DND-41 (cell line): ENCODE measurements around the gene HDDC3.
A peak's percentile ranks its signal among the peaks of the same experiment; 100 is the strongest.

Experiments used
- ATAC-seq: fragments of 200-7000 bp; cut with Tn5 transposase; 3 replicates; pipeline ENCODE4 v1.9.1; 2021; ENCODE audit warnings: low read depth; ENCODE audit not compliant: insufficient read depth
- DNase-seq: peaks from one replicate; pipeline ENCODE4 v3.0.0-alpha.2; 2020
- H2AFZ ChIP-seq: 2 replicates; pipeline ENCODE4 v1.6.0; 2012; ENCODE audit warnings: low read depth, low read length
- H3K27ac ChIP-seq: 2 replicates; pipeline ENCODE4 v1.5.1; 2012; ENCODE audit warnings: low read length, inconsistent platforms
- H3K27me3 ChIP-seq: fragments of 200-600 bp; sonication (generic); 2 replicates; pipeline ENCODE4 v1.6.0; 2012; ENCODE audit warnings: low read length, mild to moderate bottlenecking, inconsistent platforms; ENCODE audit not compliant: insufficient read depth, poor library complexity
- H3K36me3 ChIP-seq: 2 replicates; pipeline ENCODE4 v1.5.1; 2012; ENCODE audit warnings: low read length, inconsistent platforms; ENCODE audit not compliant: insufficient read depth
- H3K4me1 ChIP-seq: 2 replicates; pipeline ENCODE4 v1.5.1; 2012; ENCODE audit warnings: mild to moderate bottlenecking, low read length; ENCODE audit not compliant: insufficient read depth
- H3K4me2 ChIP-seq: 2 replicates; pipeline ENCODE4 v1.6.0; 2012; ENCODE audit warnings: mild to moderate bottlenecking, moderate library complexity, low read length, inconsistent platforms; ENCODE audit not compliant: insufficient read depth
- H3K4me3 ChIP-seq, 2 experiments: fragments of 200-600 bp in 1 of 2; shearing (Covaris generic) in 1 of 2; 2 replicates each; pipeline ENCODE4 v1.5.1; 2012 to 2016; ENCODE audit warnings: inconsistent platforms in 2 of 2, low read length in 2 of 2, mild to moderate bottlenecking in 2 of 2, low read depth in 1 of 2, moderate library complexity in 1 of 2
- H3K79me2 ChIP-seq: 2 replicates; pipeline ENCODE4 v1.6.0; 2012; ENCODE audit warnings: low read length, inconsistent platforms; ENCODE audit not compliant: insufficient read depth
- H3K9ac ChIP-seq: 2 replicates; pipeline ENCODE4 v1.6.0; 2012; ENCODE audit warnings: low read depth, mild to moderate bottlenecking, inconsistent platforms, low read length, moderate library complexity
- H3K9me3 ChIP-seq: 2 replicates; pipeline ENCODE4 v1.5.1; 2012; ENCODE audit warnings: low read length, moderate library complexity, mild to moderate bottlenecking, inconsistent platforms; ENCODE audit not compliant: insufficient read depth, severe bottlenecking
- H4K20me1 ChIP-seq: 2 replicates; pipeline ENCODE4 v1.6.0; 2012; ENCODE audit warnings: low read length; ENCODE audit not compliant: insufficient read depth
- EZH2 ChIP-seq: IDR thresholded peaks from 3 replicates; pipeline ENCODE4 v1.6.1; 2012; ENCODE audit warnings: borderline replicate concordance, low read depth, mild to moderate bottlenecking, moderate library complexity, low read length, inconsistent platforms; ENCODE audit not compliant: severe bottlenecking
- TF ChIP-seq, protein P1 (sequence below): IDR thresholded peaks from 2 replicates; pipeline ENCODE4 v1.5.1; 2012; ENCODE audit warnings: borderline replicate concordance, low read length, moderate library complexity, mild to moderate bottlenecking; ENCODE audit not compliant: poor library complexity, severe bottlenecking; ENCODE audit errors: extremely low read depth

HDDC3 gene

DNA sequence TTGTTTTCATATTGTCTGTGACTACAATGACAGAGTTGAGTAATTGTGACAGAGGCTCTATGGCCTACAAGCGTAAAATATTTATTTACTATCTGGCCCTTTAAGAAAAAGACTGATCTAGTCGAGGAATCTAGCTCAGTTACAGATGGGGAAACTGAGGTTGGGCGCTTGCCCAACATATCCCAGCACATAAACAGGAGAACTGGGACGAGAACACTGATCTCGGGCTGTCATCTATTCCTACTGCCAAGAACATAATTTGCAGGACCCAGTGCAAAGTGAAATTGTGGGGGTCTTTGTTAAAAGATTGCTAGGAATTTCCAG lies 46.1 kb downstream of the HDDC3 start:
- H3K4me3 ChIP-seq, result no peak overlapping the region
- H3K27ac ChIP-seq, result no peak overlapping the region
- peaks cover 17% of the 10 kb centered on the region for H3K4me1 ChIP-seq
- H3K9ac ChIP-seq, result no peak overlapping the region
- ATAC-seq (no peak), DNase-seq (no peak)
- H3K36me3 ChIP-seq, result peaks cover 5% of the 10 kb centered on the region
- H3K79me2 ChIP-seq, result no peaks in the 10 kb centered on the region
- H2AFZ ChIP-seq, result no peak overlapping the region
- no peaks in the 10 kb centered on the region for H3K9me3 ChIP-seq
- H3K27me3 ChIP-seq, result no peaks in the 10 kb centered on the region
- peaks cover 6% of the 10 kb centered on the region; the same call in 1 of the 2 replicates for H4K20me1 ChIP-seq
- TF ChIP-seq, protein P1, sequence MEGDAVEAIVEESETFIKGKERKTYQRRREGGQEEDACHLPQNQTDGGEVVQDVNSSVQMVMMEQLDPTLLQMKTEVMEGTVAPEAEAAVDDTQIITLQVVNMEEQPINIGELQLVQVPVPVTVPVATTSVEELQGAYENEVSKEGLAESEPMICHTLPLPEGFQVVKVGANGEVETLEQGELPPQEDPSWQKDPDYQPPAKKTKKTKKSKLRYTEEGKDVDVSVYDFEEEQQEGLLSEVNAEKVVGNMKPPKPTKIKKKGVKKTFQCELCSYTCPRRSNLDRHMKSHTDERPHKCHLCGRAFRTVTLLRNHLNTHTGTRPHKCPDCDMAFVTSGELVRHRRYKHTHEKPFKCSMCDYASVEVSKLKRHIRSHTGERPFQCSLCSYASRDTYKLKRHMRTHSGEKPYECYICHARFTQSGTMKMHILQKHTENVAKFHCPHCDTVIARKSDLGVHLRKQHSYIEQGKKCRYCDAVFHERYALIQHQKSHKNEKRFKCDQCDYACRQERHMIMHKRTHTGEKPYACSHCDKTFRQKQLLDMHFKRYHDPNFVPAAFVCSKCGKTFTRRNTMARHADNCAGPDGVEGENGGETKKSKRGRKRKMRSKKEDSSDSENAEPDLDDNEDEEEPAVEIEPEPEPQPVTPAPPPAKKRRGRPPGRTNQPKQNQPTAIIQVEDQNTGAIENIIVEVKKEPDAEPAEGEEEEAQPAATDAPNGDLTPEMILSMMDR, result no peak
- TF ChIP-seq EZH2, result no peak
- no peak overlapping the region for H3K4me2 ChIP-seq

DNA sequence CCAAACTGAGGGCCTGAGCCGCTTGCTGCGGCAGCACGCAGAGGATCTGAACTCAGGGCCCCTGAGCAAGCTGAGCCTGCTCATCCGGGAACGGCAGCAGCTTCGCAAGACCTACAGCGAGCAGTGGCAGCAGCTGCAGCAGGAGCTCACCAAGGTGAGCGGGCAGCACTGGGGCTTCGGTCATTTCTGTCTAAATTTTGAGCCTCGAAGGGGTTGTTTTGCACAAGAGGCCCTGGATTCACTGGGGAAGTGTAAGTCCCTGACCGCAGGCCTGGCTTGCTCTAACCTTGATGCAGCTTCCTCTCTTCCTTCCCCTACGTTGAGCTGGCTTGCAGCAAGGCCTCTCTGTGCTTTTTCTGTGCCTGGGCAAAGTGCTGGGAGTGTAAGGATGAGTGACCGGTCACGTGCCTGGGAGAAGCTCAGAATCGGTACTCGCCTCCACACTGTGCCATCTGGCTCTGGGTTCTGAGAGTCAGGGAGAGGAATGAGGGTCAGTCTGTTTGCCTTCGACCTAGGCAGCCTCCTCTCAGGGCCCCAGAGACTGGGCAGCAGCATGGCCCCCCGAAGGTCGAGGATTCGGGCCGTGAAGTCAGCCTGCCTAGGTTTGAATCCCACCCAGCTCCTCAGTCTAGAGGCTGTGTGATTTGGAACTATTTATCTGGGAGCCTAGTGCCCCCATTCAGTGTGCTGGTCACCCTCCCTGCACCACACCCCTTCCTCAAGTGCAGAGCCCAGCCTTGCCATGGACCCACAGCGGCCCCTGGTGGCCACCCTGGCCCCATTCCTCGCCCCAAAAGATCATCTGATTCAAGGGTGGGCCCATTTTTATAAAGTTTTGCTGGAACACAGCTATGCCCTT lies 46.7 kb downstream of the HDDC3 start:
- no peak overlapping the region for H3K27ac ChIP-seq
- no peak overlapping the region for H3K4me2 ChIP-seq
- peaks cover 11% of the 10 kb centered on the region for H3K36me3 ChIP-seq
- no peak for TF ChIP-seq EZH2
- TF ChIP-seq, protein P1, result peak; percentile 90
- peak; percentile 74 for DNase-seq
- H3K4me1 ChIP-seq, result peaks cover 16% of the 10 kb centered on the region
- no peak overlapping the region for H3K4me3 ChIP-seq
- H3K27me3 ChIP-seq, result no peaks in the 10 kb centered on the region
- no peaks in the 10 kb centered on the region for H3K79me2 ChIP-seq
- no peaks in the 10 kb centered on the region for H3K9me3 ChIP-seq
- H3K9ac ChIP-seq, result no peak overlapping the region
- peaks cover 6% of the 10 kb centered on the region; the same call in 1 of the 2 replicates for H4K20me1 ChIP-seq
- ATAC-seq, result peak; percentile 71
- H2AFZ ChIP-seq, result no peak overlapping the region

DNA sequence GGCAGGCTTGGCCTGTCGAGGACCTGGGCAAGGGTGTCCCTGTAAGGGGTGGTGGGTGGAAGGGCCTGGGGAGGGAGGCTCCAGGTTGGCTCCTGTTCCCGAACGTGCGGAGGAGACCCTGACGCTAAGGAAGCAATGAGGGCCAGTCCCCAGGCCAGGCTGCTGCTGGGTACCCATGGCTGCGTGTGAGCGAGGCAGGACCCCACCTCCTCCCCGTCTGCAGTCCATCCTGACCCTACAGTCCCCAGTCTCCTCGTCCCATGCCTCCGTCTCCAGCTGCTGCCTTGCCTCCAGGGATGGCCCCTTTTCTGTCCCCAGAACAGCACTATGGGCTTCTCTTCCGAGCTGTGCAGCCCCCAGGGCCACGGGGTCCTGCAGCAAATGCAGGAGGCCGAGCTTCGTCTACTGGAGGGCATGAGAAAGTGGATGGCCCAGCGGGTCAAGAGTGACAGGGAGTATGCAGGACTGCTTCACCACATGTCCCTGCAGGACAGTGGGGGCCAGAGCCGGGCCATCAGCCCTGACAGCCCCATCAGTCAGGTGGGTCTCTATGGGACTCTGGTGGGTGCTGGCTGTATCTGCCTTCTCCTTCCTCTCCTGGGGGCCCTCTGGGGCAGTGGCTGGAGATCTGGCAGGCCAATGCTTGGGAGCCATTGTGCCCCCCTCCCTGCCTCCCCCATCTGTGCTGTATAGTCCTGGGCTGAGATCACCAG lies 47.5 kb downstream of the HDDC3 start:
- Histone ChIP-seq H3K36me3 (peaks cover 19% of the 10 kb centered on the region), H3K4me3 (no peak overlapping the region), H3K4me1 (peaks cover 9% of the 10 kb centered on the region), H2AFZ (no peak overlapping the region), H3K9ac (no peak overlapping the region), H3K9me3 (no peaks in the 10 kb centered on the region), H4K20me1 (peaks cover 6% of the 10 kb centered on the region; the same call in 1 of the 2 replicates), H3K27me3 (no peaks in the 10 kb centered on the region), H3K27ac (no peak overlapping the region), H3K4me2 (no peak overlapping the region), H3K79me2 (no peaks in the 10 kb centered on the region)
- DNase-seq (no peak), ATAC-seq (no peak)
- TF ChIP-seq, protein P1, result no peak
- no peak for TF ChIP-seq EZH2
